Fibroblast of villous mesenchyme (primary cell): ENCODE data around the gene BPIFB1. TPM values are rescaled to one million over a fixed set of nuclear protein-coding genes. Genes with fewer than 3 reads are reported as not detected.

Experiments used
- DNase-seq: peaks from one replicate; pipeline ENCODE4 v3.0.0-alpha.2; 2010; ENCODE audit warnings: low read depth
- H3K4me3 ChIP-seq: 2 replicates; pipeline ENCODE4 v1.5.1; 2011; ENCODE audit warnings: low read depth, mild to moderate bottlenecking, low read length
- total RNA-seq: library from RNA; depleted of rRNA; stranded (reverse); fragments of >200 nt; gene quantifications from 2 replicates; pipeline ENCODE4 v1.2.3, GENCODE V29; 2012
- TF ChIP-seq, protein P1 (sequence below): IDR thresholded peaks from 2 replicates; pipeline ENCODE4 v1.5.1; 2012; ENCODE audit warnings: low read depth, mild to moderate bottlenecking, low read length; ENCODE audit not compliant: insufficient read depth

The BPIFB1 gene, protein sequence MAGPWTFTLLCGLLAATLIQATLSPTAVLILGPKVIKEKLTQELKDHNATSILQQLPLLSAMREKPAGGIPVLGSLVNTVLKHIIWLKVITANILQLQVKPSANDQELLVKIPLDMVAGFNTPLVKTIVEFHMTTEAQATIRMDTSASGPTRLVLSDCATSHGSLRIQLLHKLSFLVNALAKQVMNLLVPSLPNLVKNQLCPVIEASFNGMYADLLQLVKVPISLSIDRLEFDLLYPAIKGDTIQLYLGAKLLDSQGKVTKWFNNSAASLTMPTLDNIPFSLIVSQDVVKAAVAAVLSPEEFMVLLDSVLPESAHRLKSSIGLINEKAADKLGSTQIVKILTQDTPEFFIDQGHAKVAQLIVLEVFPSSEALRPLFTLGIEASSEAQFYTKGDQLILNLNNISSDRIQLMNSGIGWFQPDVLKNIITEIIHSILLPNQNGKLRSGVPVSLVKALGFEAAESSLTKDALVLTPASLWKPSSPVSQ
- not detected in 2 replicates for total RNA-seq

DNA sequence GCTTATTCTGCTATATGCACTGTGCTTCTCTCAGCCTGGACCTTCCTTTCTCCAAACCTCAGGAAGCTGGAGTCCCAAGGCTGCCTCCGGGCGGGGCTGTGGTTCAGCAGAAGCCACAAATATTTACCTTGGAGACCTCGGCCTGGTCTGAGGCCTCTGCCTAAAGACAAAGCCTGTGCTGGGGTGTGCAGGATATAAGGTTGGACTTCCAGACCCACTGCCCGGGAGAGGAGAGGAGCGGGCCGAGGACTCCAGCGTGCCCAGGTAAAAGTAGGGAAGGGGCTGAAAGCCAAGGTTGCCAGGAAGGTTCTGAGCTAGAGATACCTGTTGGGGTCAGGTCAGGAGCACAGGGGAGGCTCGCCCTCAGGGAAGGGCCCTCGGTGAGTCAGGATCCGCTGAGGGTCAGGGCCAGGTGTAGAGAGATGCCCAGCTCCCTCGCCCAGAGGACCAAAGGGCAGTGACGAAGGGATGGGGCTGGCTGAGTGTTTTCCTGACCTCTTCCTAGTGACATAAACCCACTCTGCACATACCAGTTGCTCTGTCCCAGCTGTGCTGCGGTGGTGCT, at the start of gene BPIFB1:
TSS of gene BPIFB1 (plus strand) at position 224 of the 565 bp plus-strand sequence. CDS start 2,860 bp downstream, outside the sequence.
- DNase-seq, result no peak
- TF ChIP-seq, protein P1, sequence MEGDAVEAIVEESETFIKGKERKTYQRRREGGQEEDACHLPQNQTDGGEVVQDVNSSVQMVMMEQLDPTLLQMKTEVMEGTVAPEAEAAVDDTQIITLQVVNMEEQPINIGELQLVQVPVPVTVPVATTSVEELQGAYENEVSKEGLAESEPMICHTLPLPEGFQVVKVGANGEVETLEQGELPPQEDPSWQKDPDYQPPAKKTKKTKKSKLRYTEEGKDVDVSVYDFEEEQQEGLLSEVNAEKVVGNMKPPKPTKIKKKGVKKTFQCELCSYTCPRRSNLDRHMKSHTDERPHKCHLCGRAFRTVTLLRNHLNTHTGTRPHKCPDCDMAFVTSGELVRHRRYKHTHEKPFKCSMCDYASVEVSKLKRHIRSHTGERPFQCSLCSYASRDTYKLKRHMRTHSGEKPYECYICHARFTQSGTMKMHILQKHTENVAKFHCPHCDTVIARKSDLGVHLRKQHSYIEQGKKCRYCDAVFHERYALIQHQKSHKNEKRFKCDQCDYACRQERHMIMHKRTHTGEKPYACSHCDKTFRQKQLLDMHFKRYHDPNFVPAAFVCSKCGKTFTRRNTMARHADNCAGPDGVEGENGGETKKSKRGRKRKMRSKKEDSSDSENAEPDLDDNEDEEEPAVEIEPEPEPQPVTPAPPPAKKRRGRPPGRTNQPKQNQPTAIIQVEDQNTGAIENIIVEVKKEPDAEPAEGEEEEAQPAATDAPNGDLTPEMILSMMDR, result no peak
- no peak within 1 kb of the TSS for H3K4me3 ChIP-seq

DNA sequence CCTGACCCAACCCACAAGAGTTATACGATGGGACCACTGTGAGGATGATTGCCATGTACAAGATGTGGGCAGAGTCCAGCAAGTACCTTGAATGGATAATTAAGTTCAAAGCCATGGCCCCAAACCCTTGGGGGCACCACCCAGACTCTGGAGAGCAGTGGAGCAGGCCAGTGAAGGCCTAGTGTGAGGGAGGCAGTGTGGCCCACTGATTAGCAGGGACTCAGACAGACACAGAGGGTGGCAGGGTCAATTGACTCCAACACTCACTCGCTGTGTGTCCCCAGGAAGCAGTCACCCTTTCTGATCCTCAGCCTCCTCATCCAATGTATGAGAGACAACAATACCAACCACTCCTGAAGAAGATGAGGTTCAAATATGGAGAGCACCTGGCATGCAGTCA, 49.0 kb upstream of the BPIFB1 start:
- no peak for DNase-seq
- no peak overlapping the region for H3K4me3 ChIP-seq

DNA sequence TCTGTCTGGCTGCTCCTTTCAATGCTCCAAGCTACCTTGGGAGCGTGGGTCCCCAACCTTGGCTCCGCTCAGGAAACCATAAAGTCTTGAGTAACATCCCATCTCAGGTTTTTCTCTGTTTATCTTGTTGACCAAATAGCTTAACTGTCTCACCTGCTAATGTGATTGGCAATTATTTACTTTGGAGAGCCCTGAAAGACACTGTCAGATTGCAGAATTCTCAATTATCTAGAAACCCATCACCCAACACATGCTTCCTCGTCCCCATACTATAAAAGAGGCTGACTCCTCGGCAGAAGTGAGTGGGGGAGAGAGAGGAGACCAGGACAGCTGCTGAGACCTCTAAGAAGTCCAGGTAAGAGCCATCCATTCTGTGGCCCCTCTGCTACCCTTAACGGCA, 47.3 kb upstream of the BPIFB1 start, which contains the start of gene BPIFA1:
TSS of gene BPIFA1 (plus strand) at position 301 of the 400 bp plus-strand sequence. CDS start 1,716 bp downstream, outside the sequence.
- no peak within 1 kb of the TSS for H3K4me3 ChIP-seq
- TF ChIP-seq, protein P1, result no peak
- no peak for DNase-seq

More for the DNA sequence above, 49.0 kb upstream of the BPIFB1 start:
- TF ChIP-seq, protein P1, result no peak

DNA sequence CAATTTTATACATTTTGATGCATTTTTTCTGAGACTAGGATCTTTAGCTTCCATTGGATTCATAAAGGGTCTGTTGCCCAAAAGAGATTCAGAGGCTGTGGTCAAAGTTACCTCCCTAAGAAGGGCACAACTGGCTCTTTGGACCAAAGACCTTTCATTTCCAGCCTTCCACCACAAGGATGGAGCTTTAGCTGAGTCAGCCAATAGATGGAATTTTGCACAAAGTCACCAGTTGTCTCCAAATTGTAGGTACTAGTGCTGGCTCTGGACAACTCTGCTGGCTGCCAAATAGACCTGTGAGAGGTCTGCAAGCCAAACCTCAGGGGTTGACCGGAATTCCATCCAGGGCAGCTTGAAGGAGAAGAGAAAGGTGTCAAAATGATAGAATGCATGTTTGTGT, 46.7 kb upstream of the BPIFB1 start:
- no peak overlapping the region for H3K4me3 ChIP-seq
- no peak for DNase-seq
- TF ChIP-seq, protein P1, result no peak

DNA sequence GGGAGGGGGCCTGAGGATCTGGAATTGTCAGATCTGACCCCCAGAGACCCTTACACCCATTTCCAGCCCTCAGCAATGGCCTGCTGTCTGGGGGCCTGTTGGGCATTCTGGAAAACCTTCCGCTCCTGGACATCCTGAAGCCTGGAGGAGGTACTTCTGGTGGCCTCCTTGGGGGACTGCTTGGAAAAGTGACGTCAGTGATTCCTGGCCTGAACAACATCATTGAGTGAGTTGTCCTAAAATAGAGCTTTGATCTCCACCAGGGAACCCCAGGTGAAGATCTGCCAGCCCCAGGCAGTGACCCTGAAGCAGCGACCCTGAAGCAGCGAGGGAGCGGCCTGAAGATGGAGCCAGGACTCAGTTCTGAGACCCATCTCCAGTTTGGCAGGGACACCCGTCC, 45.0 kb upstream of the BPIFB1 start:
- H3K4me3 ChIP-seq, result no peak overlapping the region
- TF ChIP-seq, protein P1, result no peak
- DNase-seq, result no peak

GRCh38 chr20:33239418-33239817, 43.6 kb upstream of the BPIFB1 start:
- no peak for DNase-seq
- TF ChIP-seq, protein P1, result no peak
- no peak overlapping the region for H3K4me3 ChIP-seq
